NCI-H748 (cell line): ENCODE data around the gene BICD2.
"Not testable (repeated sequence)": the region's sequence is repeated elsewhere in the genome, so short reads cannot be mapped to it uniquely, and the experiment has no call there.

Source experiments
- DNase-seq: peaks from one replicate; lab custom pipeline; 2025; ENCODE audit not compliant: unreplicated experiment; lab: John Stamatoyannopoulos, UW

The BICD2 gene

GRCh38 chr9:92764381-92764987 lies at the start of gene BICD2:
Gene BICD2, minus strand, starts transcription at chr9:92764833. Its CDS starts 89 bp downstream, at chr9:92764744.
- DNase-seq = peak; percentile 58

DNA sequence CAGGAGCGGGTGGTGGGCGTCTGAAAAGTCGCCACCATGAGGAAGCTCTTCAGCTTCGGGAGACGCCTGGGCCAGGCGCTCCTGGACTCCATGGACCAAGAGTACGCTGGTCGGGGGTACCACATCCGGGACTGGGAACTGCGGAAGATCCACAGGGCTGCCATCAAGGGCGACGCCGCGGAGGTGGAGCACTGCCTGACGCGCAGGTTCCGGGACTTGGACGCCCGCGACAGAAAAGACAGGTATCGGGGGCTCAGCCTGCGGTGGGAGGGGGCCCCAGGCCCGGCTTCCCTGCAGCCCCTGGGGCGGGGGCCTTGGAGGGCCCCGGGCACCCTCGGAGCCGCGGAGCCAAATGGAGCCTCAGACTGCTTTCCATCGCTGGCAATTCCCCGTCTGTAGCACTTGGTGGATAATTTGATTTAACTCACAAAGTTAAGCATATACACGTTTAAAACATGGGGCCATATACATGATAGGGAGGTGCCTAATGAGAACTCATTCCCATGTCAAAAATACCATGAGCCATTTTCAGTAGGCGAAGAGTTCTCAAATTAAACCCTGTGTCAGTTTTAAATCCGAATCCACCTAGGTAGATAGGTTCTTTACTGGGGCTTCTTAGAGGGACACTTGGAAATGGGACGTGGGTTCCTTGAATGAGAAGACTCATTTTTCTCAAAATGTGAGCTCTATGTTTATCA lies 45.1 kb upstream of the BICD2 start:
- DNase-seq = peak; percentile 58

DNA sequence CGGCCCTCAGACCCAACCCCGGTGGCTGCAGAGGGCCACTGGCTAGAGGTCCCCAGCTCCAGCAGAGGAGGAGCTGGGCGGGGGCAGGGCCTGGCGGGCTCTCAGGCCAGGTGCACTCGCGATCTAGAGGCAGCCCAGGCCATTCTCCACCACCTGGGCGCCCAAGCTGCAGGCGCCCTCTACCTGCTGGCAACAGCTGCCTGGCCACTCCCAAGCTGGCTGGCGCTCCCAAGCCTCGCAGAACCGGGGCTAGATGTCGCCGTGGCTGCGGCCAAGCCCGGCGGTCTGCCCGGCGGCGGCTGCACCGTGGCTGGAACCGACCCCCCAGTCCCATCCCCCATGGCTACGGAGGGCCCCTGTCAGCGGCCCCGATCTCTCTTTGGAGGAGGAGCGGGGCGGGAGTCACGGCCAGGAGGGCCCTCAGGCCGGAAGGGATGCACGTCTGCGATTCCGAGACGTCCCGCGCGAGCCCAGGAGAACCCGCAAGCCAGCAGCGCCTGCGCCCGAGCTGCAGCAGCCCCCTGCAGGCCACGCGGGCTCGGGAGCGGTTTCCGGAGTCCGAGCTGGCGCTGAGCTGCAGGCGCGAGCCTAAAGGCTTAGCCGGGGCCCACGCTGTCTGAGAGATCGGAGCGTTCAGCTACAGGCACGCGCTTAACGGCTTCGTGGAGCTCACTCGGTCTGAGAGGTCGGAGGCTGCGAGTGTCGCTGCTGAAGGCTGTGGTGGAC lies 44.3 kb upstream of the BICD2 start:
- DNase-seq = peak; percentile 94

- peak; percentile 77 for DNase-seq
These were observed 43.4 kb upstream of the BICD2 start for GRCh38 chr9:92807757-92808725.

- peak; percentile 36 for DNase-seq
These were observed 42.6 kb upstream of the BICD2 start for GRCh38 chr9:92807031-92807756.

DNA sequence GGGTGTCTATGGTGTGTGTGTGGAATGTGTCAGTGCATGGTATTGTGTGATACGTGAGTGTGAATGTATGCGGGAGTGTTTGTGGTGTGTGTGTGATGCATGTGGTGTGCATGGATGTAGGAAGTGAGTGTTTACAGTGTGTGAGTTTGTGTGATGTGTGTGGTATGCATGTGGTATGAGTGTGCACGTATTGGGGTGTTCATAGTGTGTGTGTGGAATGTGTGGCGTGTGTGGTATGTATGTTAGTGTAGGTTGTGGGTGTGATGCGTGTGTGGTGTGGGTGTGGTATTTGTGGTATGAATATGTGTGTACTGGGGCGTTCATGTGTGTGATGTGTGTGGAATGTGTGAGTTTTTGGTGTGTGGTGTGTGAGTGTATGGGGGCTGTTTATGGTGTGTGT lies 40.1 kb upstream of the BICD2 start:
- DNase-seq = no peak

GRCh38 chr9:92798358-92798757 lies 33.7 kb upstream of the BICD2 start:
- DNase-seq = peak; percentile 18

DNA sequence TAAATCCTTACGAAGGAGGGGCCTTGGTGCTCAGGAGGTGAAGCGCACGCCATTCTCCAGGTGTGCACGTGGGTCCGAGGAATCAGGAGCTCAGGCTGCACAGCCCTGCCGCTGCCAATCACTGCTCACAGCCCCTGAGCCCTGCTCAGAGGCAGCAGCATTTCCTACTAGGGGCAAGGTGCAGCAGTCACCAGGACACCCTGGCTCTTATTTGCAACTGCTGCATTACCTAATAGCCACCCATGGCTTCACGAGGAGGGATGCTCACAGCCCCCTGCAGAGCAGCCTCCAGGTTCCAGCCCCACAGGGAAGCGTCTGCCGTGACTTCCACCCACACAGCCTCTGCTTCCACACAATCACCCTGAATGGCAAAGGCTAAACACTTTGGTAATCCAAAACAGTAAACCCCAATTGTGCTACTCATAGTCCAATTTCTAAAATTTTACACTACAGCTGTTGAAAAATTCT lies 31.7 kb upstream of the BICD2 start:
- not testable (repeated sequence) for DNase-seq

- no peak for DNase-seq
These were observed 31.1 kb upstream of the BICD2 start for GRCh38 chr9:92795598-92796336.

DNA sequence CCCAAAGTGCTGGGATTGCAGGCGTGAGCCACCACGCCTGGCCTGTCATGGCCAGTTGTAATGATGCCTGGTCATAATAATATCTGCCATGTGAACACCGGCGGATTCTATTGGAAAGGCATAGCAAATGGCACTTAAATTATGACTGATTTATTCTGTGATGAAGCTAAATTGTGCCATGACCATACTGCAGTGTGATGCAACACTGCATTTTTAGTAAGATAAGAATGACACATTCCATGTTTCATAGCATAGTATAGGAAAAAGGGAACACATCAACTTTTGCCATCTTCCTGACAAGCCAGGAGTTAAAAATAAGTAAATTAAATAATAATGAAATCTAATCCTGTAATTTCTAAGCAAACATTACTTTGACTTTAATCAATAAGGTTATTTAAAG lies 30.4 kb upstream of the BICD2 start:
- no peak for DNase-seq

DNA sequence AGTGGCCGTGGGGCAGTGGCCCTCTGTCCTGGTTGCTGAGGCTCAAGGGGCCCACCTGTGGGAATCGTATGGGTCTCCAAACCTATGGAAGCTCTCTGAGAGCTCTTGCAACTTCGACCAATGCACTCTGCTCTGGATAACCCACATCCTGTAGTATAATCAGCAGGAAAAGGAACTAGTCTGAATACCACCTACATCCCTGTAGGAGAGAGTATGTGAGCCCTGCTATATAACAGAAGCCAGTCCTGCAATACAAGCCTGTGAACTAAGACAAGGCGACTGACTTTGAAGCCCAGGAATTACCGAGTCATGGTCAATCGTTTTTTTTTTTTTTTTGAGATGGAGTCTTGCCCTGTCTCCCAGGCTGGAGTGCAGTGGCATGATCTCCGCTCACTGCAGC lies 29.8 kb upstream of the BICD2 start:
- no peak for DNase-seq

DNA sequence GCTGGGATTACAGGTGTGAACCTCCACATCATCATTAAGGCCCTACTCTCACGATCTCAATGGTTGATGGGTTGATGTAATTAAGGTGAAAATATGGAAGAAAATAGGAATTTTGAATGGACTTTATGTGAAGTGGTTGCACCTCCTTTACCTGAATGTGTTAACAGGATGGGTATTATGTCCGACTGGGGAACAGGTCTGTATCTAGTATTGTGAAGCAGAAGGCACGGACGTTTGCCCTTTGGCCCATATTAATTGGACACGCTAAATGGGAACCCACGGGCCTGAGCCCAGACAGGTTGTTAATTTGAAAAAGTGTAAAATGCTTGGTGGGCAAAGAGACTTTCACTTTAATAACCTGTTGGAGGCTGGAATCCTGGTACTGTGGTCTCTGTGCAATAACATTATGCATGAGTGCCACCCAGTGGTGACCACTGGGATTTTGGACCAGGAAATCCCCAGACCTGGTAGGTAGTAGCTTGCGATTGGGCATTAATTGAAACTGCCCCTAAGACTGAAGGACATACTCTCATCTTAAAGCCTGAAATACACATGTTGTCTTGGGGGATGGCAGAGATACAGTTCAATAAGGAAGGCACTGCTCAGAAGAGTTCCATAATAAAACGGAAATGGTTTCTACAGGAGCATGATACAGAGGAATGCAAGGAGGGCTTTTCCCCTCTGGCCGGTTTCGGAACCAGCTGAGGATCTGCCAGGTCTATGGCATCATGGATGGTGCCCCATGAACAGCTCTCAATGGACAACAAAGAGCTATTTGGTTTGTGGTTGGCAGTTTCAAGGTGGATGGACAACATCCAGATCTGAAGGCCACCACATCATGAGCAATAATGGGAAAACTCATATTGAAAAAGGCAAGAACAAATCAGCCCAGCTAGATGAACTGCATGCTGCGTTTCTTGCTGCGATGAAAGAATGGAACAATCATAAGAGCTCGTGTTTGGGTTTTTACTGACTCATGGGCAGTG lies 26.2 kb upstream of the BICD2 start:
- DNase-seq = peak; percentile 80

DNA sequence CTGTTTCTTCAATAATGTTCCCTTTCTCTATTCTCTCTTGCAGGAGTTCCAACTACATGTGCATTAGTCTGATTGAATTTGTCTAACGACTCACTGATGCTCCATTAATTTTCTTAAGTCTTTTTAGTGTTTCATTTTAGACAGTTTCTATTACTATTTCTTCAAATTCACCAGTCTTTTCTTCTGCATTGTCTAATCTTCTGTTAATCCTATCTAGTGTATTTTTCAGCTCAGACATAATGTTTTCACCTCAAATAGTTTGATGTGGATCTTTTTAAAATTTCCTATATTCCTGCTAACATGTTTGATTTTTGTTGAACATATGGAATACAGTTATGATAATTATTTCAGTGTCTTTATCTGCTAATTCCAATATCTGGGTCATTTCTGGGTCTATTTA lies 21.7 kb upstream of the BICD2 start:
- DNase-seq = no peak

DNA sequence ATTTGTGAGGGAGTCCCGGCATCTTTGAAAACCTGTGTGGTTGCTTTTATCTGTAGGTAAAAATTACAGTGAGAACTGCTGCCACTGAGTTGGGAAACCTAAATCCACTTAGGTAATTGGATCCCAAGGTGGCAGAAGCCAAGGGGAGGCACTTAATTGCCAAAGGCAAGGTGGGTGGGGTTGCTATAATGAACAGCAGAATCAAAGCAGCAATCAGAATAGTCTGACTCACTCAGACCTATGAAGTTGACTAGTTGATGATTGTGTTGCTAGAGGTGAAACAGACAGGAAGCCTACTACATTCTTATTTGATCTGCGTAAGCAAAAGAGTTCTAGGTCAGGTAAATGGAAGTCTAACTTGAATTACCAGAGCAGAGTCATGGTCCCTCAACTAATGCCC lies 17.3 kb upstream of the BICD2 start:
- peak; percentile 41 for DNase-seq

DNA sequence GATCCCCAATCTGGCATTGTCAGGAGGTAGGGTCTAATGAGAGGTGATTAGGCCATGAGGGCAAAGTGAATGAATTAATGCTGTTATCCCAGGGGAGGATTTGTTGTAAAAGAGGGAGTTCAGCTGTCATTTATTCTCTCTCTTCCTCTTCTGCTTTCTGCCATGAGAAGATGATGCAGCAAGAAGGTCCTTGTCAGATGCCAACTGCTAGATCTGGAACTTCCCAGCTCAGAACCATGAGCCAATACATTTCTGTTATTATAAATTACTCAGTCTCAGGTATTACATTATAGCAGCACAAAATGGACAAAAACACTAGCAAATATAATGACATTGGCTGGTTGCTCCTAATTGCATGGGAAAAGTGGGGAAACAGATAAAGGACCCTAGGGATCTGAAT lies 15.6 kb upstream of the BICD2 start:
- no peak for DNase-seq

DNA sequence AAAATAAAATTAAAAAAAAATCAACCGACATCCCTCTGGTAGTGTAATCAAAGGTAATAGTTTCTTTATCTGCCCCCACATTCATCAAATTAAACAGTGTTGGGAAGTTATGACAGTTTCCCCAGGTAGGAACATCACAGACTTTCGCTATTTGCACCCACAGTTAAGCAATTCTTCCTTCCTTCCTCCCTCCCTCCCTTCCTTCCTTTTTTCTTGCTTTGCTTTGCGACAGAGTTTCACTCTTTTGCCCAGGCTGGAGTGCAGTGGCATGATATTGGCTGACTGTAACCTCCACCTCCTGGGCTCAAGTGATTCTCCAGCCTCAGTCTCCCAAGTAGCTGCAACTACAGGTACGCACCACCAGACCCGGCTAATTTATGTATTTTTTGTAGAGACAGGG lies 10.8 kb upstream of the BICD2 start:
- no peak for DNase-seq

GRCh38 chr9:92774274-92774673 lies 9.6 kb upstream of the BICD2 start:
- no peak for DNase-seq

GRCh38 chr9:92773810-92774209 lies 9.2 kb upstream of the BICD2 start:
- DNase-seq = no peak
